ENCODE results near the gene OR51B4.
"Not testable (repeated sequence)": the region's sequence is repeated elsewhere in the genome, so short reads cannot be mapped to it uniquely, and the experiment has no call there.

The OR51B4 gene

DNA sequence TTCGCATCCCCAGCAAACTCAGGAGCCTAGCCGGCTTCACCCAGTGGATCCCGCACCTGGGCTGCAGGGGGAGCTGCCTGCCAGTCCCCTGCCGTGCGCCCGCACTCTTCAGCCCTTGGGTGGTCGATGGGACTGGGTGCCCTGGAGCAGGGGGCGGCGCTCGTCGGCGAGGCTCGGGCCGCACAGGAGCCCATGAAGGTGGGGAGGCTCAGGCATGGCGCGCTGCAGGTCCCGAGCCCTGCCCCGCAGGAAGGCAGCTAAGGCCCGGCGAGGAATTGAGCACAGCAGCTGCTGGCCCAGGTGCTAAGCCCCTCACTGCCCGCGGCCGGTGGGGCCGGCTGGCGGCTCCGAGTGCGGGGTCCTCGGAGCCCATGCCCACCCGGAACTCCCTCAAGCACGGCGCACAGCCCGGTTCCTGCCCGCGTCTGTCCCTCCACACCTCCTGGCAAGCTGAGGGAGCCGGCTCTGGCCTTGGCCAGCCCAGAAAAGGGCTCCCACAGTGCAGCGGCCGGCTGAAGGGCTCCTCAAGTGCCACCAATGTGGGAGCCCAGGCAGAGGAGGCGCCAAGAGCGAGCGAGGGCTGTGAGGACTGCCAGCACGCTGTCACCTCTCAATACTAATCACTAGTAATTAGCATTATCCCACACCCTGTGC is 7.3 kb downstream of the OR51B4 start:
- DNase-seq (ENCODE audit: low read depth) = not testable (repeated sequence)

GRCh38 chr11:5293028-5293427 is 8.7 kb downstream of the OR51B4 start:
- no peak for DNase-seq (ENCODE audit: low read depth)

DNA sequence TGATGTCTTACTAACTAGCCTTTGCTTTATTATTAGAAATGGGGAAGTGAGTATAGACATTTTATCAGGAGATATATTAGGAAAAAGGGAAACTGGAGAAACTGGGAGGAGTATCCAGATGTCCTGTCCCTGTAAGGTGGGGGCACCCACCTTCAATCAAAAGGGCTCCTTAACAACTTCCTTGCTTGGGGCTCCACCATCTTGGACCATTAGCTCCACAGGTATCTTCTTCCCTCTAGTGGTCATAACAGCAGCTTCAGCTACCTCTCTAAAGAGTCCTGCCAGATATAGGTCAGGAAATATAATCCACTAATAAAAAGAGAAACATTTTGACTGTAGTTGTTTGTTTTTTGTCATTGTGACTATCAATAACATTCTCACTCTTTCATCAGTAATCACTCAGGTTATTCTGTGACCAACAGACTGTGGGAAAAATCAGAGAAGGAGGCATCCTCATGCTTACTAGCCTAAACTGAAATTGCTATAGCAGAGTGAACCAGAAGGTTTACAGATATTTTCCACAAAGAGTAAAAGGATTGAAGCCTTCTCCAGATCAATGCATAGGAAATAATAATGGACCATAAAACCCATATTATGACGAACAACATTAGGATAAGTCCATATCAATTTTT is 10.4 kb downstream of the OR51B4 start:
- DNase-seq (ENCODE audit: low read depth) = no peak

- DNase-seq (ENCODE audit: low read depth) = no peak
These were observed 11.6 kb downstream of the OR51B4 start for GRCh38 chr11:5290106-5290505.

DNA sequence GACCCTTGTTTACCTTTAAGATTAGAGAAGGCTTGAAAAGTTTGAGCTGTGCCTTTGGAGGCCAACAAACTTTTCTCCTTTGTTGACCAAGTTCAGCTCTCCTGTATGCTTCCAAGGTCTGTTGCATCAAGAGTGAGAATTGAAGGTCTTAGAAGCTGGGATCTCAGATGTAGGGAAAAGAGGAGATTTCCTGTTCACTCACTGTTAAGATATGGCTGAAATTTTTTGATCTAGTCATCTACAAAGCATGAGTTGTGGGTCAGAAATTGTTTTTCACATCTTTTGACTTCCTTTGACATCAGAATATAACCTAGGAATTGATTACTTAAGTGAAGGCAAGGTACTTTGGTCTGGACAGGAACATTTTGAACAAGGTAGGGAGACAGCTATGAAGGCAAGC is 12.1 kb downstream of the OR51B4 start:
- DNase-seq (ENCODE audit: low read depth) = no peak

- no peak for DNase-seq (ENCODE audit: low read depth)
These were observed 12.7 kb downstream of the OR51B4 start for GRCh38 chr11:5288906-5289550.

DNA sequence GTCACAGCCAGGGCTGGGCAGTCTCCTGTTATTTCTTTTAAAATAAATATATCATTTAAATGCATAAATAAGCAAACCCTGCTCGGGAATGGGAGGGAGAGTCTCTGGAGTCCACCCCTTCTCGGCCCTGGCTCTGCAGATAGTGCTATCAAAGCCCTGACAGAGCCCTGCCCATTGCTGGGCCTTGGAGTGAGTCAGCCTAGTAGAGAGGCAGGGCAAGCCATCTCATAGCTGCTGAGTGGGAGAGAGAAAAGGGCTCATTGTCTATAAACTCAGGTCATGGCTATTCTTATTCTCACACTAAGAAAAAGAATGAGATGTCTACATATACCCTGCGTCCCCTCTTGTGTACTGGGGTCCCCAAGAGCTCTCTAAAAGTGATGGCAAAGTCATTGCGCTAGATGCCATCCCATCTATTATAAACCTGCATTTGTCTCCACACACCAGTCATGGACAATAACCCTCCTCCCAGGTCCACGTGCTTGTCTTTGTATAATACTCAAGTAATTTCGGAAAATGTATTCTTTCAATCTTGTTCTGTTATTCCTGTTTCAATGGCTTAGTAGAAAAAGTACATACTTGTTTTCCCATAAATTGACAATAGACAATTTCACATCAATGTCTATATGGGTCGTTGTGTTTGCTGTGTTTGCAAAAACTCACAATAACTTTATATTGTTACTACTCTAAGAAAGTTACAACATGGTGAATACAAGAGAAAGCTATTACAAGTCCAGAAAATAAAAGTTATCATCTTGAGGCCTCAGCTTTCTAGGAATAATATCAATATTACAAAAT is 13.4 kb downstream of the OR51B4 start:
- DNase-seq (ENCODE audit: low read depth) = no peak

GRCh38 chr11:5286901-5287300 is 14.8 kb downstream of the OR51B4 start:
- no peak for DNase-seq (ENCODE audit: low read depth)

DNA sequence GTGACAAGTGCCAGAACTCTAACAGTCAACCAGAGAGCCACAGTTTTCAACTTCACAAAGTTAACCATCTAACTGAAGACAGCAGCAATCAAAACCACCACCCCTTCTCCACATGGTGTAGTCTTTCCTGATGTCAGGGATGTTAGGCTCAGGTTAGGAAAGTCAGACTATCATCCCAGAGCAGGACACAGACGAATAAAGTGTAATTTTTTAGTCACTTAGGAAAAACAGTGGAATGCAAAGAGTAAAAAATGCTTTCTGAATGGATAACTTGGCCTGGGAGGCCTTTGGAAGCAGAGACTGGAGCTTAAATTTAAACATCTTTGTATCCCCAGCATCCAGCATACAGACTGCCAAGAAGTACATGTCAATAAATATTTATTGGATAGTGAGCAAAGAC is 15.4 kb downstream of the OR51B4 start:
- no peak for DNase-seq (ENCODE audit: low read depth)

DNA sequence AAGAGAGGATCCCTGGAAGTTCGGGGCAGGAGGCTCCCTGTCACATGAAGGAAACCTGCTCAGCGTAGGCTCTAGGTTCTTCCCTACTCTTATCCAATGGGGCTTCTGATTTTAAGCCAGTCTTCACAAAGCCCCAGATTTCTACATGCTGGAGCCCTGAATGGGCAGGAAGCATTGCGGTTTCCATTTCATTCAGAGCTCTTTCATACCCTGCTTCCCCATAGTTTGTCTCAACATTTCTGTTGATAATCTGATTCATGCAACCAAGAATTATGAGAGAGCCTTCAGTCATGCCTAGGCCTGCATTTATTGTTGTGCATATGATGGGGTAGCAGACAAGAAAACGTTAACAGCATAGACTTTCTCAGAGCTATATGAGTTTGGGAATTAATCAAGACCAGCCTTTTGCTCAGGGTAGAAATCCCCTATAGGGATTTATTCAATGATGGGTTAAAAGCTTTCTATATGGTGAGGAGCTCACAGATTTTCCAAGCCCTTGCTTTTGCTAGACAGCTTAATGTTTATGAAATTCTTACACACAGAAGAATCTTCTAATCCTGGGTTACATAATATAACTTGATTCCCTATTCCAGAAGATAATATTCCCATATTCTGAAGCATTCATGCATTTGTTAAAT is 15.9 kb downstream of the OR51B4 start:
- no peak for DNase-seq (ENCODE audit: low read depth)

- DNase-seq (ENCODE audit: low read depth) = no peak
These were observed 17.1 kb downstream of the OR51B4 start for GRCh38 chr11:5284637-5285036.

- DNase-seq (ENCODE audit: low read depth) = no peak
These were observed 17.9 kb downstream of the OR51B4 start for GRCh38 chr11:5283882-5284281.

DNA sequence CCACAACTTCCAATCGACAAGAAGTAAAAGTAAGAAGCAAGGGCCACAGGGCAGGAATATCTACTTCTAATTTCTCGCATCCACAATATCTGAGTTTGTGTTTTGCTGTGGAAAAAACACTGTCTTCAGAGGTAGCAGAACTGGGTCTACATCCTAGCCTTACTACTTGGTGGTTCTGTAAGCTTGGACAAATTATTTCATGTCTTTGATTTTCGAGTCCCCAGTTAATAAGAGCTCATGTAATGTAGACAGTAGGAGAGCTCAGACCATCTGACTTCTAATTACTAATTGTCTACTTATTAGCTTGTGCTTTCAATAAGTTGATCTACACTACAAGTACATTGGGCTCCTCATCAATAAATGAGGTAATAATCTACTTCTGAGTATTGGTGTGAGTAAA is 18.7 kb downstream of the OR51B4 start:
- DNase-seq (ENCODE audit: low read depth) = no peak

GRCh38 chr11:5282628-5283027 is 19.1 kb downstream of the OR51B4 start:
- DNase-seq (ENCODE audit: low read depth) = no peak

- DNase-seq (ENCODE audit: low read depth) = no peak
These were observed 20.1 kb downstream of the OR51B4 start for GRCh38 chr11:5281596-5281995.

- DNase-seq (ENCODE audit: low read depth) = no peak
These were observed 21.1 kb downstream of the OR51B4 start for GRCh38 chr11:5280582-5281102.

DNA sequence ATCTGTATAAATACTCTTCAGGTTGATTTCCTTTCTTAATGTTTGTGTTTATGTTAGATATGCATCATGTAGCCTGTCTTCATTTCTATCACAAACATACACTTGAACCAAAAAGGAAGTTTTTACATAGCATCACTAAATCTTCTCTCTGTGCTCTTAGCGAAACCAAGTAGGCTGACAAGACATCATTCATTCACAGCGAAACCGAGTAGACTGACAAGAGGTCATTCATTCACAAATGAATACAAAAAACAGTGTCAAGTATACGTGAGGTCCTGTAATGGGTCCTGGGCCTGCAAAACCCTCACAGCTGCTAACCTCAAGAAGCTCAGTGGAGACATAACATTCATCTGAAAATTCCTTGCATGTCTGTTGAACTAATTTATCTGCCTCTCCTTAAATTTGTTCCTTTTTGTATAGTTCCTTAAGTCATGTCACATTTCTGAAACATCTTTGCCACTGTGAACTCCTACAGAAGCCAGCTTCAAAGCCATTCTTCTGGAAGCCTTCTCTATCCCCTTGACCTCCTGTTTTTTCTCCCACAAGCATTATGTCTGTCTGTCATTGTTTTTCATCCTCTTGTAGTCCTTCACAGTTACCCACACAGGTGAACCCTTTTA is 22.2 kb downstream of the OR51B4 start:
- DNase-seq (ENCODE audit: low read depth) = no peak

DNA sequence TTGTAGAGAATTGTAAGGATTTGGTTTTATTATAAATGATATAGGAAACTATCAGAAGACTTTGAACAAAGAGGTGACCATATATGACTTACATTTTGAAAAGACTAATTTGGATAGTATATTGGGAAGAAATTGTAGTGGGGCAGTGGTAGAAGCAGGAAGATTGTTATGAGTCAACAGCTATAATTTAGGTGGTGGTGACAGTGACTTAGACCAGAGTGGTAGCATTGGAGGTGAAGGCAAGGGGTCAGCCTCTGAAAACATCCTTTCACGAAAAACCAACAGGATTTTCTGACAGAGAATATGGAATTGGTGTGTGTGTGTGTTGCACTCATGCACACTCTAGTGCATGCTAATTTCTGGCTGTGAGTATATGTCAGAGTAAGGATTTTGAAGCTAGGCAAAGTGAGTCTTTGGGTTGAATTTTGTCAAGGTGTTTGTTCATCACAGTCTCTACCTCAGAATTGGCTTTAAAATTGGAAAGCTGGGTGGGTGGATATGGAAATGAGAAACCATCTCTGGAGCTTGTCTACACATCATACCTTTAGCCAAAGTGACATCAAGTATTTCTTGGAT is 23.9 kb downstream of the OR51B4 start:
- DNase-seq (ENCODE audit: low read depth) = no peak

DNA sequence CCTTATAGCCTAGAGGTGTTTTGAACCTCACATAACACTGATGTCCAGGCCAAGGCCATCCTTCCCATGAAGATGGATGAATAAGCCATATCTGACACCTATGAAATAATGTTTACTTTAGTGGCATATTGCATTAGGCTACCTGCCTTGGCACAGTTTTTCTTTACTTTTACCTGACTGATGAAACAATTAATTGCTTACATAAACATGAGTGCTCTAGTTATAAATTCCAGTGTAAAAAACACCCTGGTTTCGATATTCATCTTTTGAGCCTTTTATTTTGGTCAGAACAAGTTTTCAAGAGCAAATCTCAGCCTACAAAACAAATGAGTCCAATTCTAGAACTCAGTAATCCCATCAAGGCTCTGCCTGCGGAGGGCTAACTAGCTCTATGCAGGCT is 25.0 kb downstream of the OR51B4 start:
- no peak for DNase-seq (ENCODE audit: low read depth)

DNA sequence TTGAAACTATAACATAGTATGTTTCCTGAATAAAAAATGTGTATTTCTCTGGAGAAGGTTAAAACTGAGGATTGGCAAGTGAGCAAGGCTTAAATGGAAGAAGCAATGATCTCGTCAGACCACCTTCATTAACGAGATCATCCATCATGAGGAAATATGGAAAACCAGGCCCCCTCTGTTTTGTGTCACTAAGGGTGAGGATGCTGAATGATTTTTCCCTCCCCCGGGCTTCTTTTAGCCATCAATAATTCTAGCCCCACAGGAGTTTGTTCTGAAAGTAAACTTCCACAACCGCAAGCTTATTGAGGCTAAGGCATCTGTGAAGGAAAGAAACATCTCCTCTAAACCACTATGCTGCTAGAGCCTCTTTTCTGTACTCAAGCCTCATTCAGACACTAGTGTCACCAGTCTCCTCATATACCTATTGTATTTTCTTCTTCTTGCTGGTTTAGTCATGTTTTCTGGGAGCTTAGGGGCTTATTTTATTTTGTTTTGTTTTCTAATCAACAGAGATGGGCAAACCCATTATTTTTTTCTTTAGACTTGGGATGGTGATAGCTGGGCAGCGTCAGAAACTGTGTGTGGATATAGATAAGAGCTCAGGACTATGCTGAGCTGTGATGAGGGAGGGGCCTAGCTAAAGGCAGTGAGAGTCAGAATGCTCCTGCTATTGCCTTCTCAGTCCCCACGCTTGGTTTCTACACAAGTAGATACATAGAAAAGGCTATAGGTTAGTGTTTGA is 26.2 kb downstream of the OR51B4 start:
- no peak for DNase-seq (ENCODE audit: low read depth)

DNA sequence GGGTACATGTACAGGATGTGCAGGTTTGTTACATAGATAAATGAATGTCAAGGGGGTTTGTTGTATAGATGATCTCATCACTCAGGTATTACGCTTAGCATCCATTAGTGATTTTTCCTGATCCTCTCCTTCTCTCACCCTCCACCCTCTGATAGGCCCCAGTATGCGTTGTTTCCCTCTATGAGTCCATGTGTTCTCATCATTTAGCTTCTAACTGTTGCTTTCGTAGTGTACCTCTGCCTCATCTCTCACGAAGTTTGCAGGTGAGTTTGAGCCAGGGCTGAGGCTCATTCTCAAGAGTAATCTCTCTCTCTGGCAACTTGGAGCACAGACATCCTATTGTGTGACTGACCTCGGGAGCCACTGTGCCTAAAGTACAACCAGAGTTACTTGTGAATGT is 27.4 kb downstream of the OR51B4 start:
- DNase-seq (ENCODE audit: low read depth) = no peak

Data from stimulated activated CD8-positive, alpha-beta memory T cell treated with anti-CD3 and anti-CD28 coated beads, Interleukin-15, amount 100 ng/mL, for 1 hour (primary cell).